ENCODE results near the gene OGFOD3.

Gene OGFOD3

GRCh38 chr17:82357394-82357793, 61.0 kb downstream of the OGFOD3 start:
- TF ChIP-seq, protein P1, sequence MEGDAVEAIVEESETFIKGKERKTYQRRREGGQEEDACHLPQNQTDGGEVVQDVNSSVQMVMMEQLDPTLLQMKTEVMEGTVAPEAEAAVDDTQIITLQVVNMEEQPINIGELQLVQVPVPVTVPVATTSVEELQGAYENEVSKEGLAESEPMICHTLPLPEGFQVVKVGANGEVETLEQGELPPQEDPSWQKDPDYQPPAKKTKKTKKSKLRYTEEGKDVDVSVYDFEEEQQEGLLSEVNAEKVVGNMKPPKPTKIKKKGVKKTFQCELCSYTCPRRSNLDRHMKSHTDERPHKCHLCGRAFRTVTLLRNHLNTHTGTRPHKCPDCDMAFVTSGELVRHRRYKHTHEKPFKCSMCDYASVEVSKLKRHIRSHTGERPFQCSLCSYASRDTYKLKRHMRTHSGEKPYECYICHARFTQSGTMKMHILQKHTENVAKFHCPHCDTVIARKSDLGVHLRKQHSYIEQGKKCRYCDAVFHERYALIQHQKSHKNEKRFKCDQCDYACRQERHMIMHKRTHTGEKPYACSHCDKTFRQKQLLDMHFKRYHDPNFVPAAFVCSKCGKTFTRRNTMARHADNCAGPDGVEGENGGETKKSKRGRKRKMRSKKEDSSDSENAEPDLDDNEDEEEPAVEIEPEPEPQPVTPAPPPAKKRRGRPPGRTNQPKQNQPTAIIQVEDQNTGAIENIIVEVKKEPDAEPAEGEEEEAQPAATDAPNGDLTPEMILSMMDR (IDR thresholded peaks at IDR 0.05) = no peak

- TF ChIP-seq, protein P1 (IDR thresholded peaks at IDR 0.05) = no peak
These were observed 61.5 kb downstream of the OGFOD3 start for GRCh38 chr17:82356845-82357355.

DNA sequence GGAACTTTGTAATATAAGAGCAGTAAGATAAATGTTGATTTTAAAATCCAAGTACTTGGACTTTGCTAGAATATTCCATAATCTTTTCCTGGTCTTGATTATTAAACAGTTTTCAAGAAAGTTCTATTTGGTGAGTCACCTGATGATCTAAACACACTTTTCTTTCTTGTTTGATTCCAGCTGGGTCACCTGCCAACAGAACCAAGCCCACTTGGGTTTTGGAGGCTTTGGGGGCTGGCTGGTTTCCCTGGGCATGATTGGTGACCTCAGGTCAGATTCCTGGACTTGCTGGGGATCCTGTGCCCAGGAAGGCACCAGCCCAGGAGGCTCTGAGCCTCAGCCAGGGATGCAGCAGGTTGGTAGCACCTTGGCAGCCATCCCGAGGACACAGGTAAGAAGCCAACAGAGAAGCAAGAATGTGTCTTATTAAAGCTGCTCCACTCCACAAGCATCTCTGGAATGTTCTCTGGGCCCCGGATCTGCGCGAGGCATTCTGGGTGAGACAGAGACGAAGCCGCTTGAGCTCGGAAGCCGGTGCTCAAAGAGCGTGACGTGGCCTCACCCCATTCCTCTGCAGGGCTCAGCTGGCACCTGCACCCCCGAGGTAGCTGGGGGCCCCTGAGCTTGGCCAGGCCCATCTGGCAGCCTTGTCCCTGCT, 62.5 kb downstream of the OGFOD3 start:
- TF ChIP-seq, protein P1 (IDR thresholded peaks at IDR 0.05) = no peak

- TF ChIP-seq, protein P1 (IDR thresholded peaks at IDR 0.05) = no peak
These were observed 63.5 kb downstream of the OGFOD3 start for GRCh38 chr17:82354804-82355308.

GRCh38 chr17:82353484-82353883, 64.9 kb downstream of the OGFOD3 start:
- TF ChIP-seq, protein P1 (IDR thresholded peaks at IDR 0.05) = no peak

DNA sequence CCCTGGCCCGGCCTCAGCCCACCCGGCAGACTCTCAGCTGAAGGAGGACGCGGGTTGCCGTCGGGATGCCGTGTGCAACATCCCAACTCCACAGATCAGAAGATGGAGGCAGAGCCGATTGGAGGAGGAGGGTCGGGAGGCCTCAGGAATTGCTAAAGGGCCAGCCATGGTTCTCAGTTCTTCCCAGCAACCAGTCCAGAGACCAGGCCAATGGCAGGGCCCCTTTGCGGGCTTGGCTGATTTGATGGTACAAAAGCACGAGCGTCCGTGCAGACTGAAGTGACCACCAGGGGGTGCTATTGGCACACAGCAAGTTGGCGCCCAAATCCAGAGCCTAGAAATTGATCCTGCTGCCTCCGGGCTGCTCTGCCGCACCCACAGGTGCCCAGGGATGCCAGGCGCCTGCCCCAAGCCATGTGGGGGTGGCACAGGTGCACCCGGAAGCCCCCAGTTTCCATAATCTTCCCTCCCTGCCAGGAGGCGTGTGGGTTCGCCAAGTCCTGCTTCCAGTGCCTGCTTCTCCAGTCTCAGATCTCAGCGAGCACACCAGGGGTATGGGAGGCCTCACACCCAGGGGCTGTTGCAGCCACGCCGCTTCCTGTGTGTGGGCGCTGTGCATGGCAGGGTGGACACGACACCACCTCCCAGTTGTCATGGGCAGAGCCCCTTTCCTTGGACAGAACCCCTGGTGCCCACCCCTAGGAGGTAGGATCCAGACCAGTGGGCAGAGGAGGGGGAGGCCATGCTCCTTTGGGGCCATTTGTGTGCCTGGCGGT, 66.5 kb downstream of the OGFOD3 start:
- TF ChIP-seq, protein P1 (IDR thresholded peaks at IDR 0.05) = peak; percentile 90

DNA sequence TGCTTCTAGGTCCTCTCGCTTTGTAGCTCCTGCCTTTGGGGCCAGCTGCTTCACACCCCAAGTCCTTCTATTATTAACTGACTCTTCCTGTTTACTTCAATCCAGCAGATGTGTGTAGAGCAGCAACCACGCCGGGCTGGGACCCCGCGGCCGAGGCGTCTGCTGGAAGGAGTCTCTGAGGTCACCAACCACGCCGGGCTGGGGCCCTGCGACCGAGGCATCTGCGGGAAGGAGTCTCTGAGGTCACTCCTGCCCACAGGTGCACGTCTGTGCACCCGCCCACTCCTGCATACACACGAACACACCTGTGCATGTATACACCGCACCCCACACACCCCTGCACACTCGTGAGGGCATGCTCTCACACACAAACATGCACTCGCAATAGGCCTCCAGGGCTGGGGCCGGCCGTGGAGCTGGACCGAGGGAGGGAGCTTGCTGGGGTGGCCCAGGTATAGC, 67.1 kb downstream of the OGFOD3 start:
- TF ChIP-seq, protein P1 (IDR thresholded peaks at IDR 0.05) = no peak
